Right ventricle myocardium superior (tissue), 1 donor: ENCODE data around the gene TET3. TPM values are rescaled to one million over a fixed set of nuclear protein-coding genes. Genes with fewer than 3 reads are reported as not detected.
"Not testable (repeated sequence)": the region's sequence is repeated elsewhere in the genome, so short reads cannot be mapped to it uniquely, and the experiment has no call there.

ENCODE experiments used
- ATAC-seq: fragments of 200-7000 bp; cut with Tn5 transposase; one replicate; pipeline ENCODE4 v1.9.1; 2020; ENCODE audit warnings: mild to moderate bottlenecking; ENCODE audit not compliant: poor library complexity
- DNase-seq: peaks from one replicate; pipeline ENCODE4 v3.0.0-alpha.2; 2020
- intact Hi-C: fragments of 100-400 bp; cut with DNase I; formaldehyde crosslinking; loops from one replicate; pipeline ENCODE4 v1.11.2; 2022
- long read RNA-seq: library from polyadenylated mRNA; unstranded; transcript quantifications from one replicate; pipeline ENCODE4 v2.0.0, GENCODE V29; 2021
- total RNA-seq: library from RNA; stranded (reverse); fragmentation: NEBNext Ultra II Directional; extraction: Animal tissue kit (Norgen Biotek cat#: 25700); gene quantifications from one replicate; pipeline ENCODE4 v1.2.1, GENCODE V29; 2021
- donor health status: DM: no; HTN: yes; CAD: no; lungs with severe emphysema.

Gene TET3
- total RNA-seq = 2.0 TPM
- long read RNA-seq, partial matches to known transcripts = 0 of 1 reads
- long read RNA-seq, other reads (novel, unspliced or antisense) = 1 of 1 reads

DNA sequence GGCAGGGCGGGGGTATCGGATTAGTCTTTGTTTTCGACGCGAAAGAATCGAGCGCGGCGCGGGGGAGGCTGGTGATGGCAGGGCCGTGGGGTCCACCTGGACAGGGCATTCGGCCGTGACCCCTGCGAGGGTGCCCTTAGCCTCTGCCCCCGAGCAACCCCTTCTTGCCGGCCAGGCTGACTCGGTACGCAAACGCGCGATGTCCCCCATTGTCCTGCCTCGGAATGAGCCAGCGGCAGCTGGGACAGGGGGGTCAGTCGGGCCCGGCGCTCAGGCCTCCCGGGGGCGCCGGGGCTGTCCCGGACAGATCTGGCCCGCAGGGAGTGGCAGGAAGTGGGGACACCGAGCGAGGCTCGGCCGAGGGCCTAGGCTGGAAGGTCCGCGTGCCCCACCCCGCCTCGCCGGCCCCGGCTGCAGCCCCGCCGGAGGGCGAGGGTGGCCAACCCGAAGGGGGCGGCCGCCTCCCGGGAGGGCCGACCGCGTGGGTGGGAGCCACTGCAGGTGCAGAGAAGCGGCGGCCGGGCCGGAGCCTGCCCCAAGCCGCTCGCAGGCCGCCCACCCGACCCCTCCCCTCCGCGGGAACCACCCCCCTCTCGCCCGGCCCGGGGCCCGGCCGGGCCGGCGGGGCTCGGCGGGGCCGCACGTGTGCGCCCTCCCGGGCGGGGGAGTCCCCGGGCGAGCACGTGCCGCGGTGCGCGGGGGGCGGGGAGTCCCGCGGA is at the start of gene TET3:
TET3 (plus strand) TSS at position 708 of the 719 bp plus-strand sequence. CDS start 1,494 bp downstream, outside the sequence.
- DNase-seq (peak; percentile 68), ATAC-seq (peak; percentile 14)
- intact Hi-C loops = loop anchor here (10.0 kb wide), 1 partner anchor 160 kb away; the partner anchor contains the start of gene BOLA3

GRCh38 chr2:73935641-73936040 is 49.1 kb upstream of the TET3 start:
- intact Hi-C loops = no loop called here
- DNase-seq (no peak), ATAC-seq (no peak)

DNA sequence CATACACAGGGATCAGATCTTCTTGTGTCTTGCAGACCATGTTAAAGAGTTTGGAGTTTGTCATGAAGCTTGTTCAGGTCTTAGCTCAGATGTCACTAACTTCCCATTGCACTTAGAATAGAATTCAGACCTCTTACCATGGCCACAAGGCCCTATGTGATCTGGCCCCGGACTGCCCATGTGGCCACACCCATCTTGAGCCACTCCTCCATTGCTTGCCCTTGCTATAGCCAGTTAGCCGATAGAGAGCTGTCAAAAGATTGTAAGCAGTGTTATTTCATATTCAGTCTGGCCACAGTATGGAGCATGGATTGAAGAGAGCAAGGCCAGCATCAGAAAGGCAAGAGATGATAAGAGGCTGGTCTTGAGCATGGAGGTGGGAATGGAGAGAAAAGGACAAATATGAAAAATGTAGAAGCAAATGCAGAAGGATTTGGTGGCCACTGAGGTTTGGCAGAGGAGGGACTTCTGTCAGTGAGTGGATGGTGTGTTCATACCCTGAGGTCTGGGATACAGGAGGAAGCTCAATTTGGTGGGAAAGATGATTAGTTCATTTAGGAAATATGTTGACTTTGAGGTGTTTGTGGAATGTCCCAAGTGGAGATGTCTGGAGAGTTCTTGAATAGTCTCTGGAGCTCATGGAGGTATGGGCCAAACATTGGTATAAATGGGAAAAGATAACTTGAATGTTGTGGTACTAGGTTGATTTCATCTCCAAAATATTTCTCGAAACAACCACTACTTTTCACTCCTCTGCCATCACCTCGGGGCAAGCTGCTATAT is 47.4 kb upstream of the TET3 start:
- ATAC-seq (no peak), DNase-seq (no peak)
- intact Hi-C loops = no loop called here

GRCh38 chr2:73937899-73938298 is 46.8 kb upstream of the TET3 start:
- DNase-seq (no peak), ATAC-seq (no peak)
- intact Hi-C loops = no loop called here

DNA sequence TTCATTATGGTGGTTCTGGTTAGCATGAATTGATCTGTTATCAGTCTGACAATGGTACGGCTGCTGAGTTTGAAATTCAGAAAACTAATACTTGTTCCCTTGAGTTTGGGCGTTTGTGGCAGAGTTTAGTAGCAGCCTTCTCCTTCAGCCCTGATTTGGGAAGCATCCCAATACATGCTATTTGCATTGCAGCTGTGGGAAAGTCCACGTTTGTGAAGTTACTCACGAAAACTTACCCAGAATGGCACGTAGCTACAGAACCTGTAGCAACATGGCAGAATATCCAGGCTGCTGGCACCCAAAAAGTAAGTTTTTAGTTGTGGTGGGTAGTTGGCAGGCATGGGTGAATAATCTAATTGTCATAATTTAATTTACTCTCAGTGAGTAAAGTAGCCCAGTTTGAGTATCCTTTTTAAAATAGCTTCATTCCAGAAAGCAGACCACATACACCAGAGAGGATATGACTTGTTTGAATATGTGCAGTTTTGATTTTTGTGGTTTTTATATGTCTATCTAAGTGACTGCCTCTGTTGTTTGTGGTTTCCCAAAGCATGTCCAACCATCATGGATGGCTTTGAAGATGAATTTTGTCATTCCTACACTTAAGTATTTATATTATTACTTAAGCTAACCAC is 45.9 kb upstream of the TET3 start:
- intact Hi-C loops = no loop called here
- DNase-seq = no peak
- no peak for ATAC-seq

GRCh38 chr2:73939419-73939818 is 45.3 kb upstream of the TET3 start:
- DNase-seq (no peak), ATAC-seq (peak; percentile 87)
- intact Hi-C loops = no loop called here

GRCh38 chr2:73940066-73940465 is 44.6 kb upstream of the TET3 start:
- intact Hi-C loops, DNase-seq: not testable (repeated sequence)

DNA sequence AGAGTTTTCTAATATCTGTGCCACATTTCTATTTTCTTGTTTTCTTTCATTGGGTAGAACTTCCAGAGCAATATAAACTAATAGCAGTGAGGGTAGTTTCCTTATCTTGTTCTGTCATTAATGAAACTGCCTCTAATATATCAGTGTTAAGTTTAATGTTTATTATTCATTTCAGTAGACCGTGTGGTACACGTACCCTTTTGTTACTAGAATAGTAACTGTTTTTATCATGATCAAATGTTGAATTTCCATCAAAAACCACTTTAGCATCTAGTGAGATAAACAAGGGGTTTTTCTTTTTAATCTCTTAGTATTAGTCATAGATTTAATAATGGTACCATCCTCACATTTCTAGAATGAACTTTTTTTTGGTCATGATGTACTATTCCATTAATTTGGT is 42.0 kb upstream of the TET3 start:
- intact Hi-C loops = no loop called here
- ATAC-seq = no peak

More at GRCh38 chr2:73940066-73940465, 44.6 kb upstream of the TET3 start:
- ATAC-seq = not testable (repeated sequence)

DNA sequence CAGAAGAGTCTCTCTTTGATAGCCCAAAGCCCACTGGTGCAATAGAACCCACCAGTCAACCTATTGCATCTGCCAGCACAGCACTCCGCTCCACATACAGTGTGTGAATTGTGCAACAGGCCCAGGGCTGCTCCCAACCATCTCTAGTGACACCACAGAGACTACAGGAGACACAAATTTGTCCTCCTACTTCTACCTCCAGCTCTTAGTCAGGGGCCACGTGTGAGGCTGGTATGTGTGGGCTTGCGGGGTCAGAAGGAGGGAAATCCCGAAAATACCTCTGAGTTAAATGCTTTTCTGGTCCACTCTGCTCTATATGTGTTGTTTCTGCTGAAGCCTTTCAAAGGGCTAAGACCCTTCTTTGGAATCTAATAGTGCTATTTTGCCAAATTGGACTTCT is 40.0 kb upstream of the TET3 start:
- intact Hi-C loops = no loop called here
- no peak for ATAC-seq
- no peak for DNase-seq

More for the DNA sequence above, 42.0 kb upstream of the TET3 start:
- DNase-seq = no peak

GRCh38 chr2:73946215-73946614 is 38.5 kb upstream of the TET3 start:
- ATAC-seq (no peak), DNase-seq (no peak)
- intact Hi-C loops = no loop called here

DNA sequence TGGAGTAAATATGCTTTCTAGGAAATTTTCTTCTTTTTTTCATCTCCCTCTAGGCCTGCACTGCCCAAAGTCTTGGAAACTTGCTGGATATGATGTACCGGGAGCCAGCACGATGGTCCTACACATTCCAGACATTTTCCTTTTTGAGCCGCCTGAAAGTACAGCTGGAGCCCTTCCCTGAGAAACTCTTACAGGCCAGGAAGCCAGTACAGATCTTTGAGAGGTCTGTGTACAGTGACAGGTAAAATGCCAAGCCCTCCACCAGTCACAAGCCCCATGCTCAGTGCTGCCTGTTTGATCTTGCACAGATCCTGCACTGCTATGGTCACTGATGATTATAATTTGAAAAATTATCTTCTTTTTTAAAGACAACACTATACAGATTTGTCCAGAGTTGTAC is 38.0 kb upstream of the TET3 start:
- intact Hi-C loops = no loop called here
- no peak for ATAC-seq

GRCh38 chr2:73947412-73948018 is 37.2 kb upstream of the TET3 start:
- intact Hi-C loops = no loop called here
- ATAC-seq (no peak), DNase-seq (no peak)

More for the DNA sequence above, 38.0 kb upstream of the TET3 start:
- no peak for DNase-seq

DNA sequence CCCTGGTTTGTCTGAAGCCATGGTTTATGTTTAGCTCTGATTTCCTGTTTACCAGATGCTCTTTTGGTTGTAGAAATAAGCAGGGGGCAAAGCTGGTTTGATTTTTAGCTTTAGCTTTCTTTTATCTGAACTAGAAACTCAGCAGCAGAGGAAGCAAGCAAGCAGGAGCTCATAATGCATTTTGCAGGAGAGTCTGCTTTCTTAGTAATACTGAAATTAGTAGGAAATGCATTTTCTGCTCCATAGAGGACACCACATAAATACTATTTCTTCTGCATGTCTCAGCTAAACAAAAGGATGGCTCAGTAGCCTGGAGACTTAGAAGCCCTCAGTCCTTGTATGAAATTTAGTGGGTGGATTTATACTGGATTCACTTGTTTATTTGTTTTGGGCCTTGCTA is 34.9 kb upstream of the TET3 start:
- ATAC-seq (no peak), DNase-seq (no peak)
- intact Hi-C loops = no loop called here

GRCh38 chr2:73952499-73953446 is 31.9 kb upstream of the TET3 start:
- ATAC-seq = peak; percentile 73
- intact Hi-C loops = no loop called here
- DNase-seq = no peak

GRCh38 chr2:73956218-73956865 is 28.4 kb upstream of the TET3 start:
- DNase-seq = no peak
- intact Hi-C loops = no loop called here
- ATAC-seq = no peak

GRCh38 chr2:73961274-73961673 is 23.4 kb upstream of the TET3 start:
- ATAC-seq (no peak), DNase-seq (no peak)
- intact Hi-C loops = no loop called here

GRCh38 chr2:73961823-73962615 is 22.7 kb upstream of the TET3 start:
- no peak for ATAC-seq
- DNase-seq = no peak
- intact Hi-C loops = no loop called here
